GM12872 (cell line): ENCODE measurements around the gene ZNF710.

Experiments used
- TF ChIP-seq, protein P1 (sequence below): IDR thresholded peaks from 3 replicates; pipeline ENCODE4 v1.5.1; 2011; ENCODE audit warnings: low read depth, mild to moderate bottlenecking, low read length, moderate library complexity; ENCODE audit not compliant: insufficient read depth

The ZNF710 gene

DNA sequence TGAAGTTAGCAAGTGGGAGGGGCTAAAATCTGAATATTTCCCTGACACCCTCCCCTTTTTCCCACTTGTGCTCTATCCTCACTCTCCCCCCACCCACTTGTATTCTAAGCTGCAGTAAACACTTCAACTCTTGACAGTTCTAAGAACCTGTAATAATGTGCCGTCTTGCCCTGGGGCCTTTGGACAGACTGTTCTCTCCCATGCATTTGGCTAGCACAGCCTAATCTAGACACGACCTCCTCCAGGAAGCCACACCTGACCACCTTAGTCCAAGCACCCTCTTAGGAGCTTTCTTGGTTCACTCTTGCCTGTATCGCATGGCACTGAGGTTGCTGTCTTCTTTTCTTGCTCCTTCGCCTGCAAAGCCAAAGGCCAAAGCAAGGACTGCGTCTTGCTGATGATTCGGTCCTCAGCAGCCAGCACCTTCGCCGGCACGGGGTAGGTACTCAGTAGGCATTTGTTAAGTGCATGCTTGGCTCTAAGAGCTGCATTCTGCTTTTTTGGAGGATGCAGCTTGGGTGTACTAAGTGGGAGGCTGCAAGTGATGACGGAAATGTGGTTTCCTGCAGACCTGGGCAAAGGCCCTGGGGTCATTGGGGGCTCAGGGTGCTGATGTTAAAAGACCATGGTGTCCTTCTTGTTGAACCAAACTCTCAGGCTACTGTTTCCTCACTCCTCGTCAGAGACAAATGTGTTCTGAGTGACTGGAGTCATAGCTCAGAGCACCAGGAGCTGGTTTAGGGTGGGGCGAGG, 2.0 kb upstream of the ZNF710 start:
- TF ChIP-seq, protein P1, sequence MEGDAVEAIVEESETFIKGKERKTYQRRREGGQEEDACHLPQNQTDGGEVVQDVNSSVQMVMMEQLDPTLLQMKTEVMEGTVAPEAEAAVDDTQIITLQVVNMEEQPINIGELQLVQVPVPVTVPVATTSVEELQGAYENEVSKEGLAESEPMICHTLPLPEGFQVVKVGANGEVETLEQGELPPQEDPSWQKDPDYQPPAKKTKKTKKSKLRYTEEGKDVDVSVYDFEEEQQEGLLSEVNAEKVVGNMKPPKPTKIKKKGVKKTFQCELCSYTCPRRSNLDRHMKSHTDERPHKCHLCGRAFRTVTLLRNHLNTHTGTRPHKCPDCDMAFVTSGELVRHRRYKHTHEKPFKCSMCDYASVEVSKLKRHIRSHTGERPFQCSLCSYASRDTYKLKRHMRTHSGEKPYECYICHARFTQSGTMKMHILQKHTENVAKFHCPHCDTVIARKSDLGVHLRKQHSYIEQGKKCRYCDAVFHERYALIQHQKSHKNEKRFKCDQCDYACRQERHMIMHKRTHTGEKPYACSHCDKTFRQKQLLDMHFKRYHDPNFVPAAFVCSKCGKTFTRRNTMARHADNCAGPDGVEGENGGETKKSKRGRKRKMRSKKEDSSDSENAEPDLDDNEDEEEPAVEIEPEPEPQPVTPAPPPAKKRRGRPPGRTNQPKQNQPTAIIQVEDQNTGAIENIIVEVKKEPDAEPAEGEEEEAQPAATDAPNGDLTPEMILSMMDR: no peak

DNA sequence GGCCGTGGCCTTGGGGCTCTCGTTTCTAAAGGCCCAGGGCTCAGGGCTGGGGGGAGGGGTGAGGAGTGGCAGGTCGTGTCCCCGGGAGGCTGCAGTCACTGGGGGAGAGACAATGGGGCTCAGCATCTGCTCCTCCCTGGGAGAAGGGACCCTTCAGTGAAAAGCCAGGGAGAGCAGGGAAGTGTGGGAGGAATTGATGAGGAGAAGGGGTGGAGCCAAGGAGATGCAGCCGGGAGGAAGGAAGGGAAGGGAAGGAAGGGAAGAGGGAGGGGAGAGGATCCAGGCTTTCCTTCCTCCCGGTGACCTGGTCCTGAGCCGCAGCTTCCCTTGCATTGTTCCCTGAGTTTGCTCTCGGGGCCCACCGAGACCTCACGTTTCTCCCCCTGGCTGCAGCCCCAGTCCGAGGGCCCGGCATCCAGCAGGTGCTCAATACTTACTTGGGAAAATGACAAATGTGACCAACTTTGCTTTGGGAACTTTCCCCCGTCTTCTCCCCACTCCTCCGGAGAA, 1.4 kb upstream of the ZNF710 start:
- TF ChIP-seq, protein P1: no peak

DNA sequence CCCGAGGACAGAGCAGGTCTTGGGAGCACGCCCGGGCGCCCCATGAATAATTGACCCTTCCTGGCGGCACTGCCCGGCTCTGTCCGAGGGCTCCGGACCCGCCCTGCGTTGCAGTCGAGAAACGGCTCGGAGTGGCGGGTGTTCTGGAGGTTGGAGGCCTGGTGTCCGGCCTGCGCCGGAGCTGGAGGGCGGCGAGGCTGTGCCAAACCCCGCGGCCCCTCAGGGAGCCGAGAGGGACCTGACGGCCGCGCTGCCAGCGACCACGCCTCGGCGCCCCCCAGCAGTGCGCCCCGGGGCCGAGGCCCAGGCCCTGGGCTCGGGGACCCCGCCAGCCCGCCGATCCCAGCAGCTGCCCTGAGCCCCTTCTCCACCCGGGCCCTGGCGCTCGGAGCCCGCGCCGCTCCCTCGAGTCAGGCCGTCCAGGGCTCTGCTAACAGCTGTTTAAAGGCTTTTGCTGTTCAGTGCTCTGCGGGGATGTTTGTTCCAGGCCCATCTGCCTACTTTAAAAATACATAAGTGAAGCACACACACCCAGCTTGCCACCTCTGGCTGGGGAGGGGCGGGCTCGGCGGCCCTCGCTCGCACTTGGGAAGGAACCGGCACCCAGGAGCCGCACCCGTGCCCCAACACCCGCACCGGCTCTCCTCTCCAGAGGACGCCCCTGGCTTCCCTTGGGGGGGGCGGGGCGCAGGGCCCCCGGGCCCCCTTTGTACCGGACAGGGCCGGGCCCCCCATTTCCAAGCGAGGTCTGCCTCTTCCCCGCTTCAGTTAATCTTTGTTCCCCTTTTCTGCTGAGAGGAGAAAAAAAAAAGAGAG, 730 bp upstream of the ZNF710 start:
- TF ChIP-seq, protein P1: no peak

DNA sequence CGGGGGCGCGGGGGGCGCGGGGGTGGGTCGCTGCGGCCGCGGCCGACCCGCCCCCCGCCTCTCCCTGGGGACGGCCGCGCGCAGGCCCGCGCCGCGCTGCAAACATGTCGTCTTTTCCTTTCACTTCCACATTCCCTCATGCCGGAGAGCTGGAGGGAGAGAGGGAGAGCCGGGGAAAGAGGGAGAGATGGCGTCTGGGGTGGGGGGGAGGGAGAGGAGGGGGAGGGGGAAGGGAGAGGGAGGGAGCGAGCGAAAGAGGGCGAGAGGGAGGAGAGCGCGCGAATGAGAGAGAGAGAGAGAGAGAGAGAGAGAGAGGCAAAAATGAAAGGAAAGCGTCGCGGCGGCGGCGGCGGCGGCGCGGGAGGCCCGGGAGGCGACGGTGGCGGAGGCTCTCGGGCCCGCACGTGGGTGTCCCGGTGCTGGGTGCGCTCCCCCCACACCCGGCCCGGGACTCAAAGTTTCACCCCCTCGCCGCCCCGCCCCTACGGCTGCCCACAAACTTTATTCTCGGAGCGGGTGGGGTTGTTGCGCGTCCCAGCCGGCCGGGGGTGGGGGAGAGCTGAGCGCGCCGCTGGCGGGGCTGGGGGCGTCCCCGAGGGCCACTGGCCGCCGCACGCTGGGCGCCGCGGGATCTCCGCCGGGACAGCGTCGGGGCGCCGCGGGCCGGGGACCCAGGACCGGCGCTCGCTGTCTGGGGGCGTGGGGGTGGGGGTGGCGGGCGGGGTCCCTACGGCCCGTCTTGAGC, 731 bp downstream of the ZNF710 start:
- TF ChIP-seq, protein P1: no peak

DNA sequence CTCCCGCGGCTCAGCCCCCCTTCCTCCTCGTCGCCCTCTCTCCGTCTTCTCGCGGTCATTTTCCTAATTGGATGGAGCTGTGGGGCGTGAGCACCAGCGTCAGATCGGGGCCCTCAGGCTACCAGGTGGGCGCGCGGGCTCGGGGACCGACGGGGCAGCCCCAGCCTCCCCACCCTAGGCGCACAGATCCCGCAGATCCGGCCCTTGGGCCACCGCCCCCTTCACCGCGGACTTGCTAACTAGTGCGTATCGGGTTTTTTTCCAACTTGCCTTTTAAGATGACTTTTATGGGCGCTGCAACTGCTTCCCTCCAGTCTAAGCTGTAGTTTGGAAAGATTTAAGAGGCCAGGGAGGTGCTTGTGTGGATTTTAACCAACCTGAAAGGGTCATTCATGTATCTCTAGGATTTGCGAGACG, 1.3 kb downstream of the ZNF710 start:
- TF ChIP-seq, protein P1: no peak

DNA sequence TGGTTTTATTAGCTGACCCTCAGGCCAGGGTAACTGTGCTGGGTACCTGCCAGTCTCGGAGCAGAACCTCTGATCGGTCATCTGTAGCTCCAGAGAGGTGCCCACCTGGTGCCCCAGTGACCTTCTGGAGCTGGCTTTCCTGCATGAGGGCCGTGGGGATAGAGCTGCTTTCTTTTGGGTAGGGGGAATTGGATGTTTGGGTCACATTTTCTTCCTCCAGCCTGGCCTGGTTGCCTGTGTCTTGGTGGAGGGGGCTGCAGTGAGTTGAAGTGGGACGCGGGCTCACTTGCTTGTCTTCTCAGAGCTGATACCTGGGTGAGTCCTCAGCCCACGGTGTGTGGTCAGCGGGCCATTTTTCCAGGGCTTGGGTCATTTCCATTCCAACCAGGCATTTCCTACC, 2.6 kb downstream of the ZNF710 start:
- TF ChIP-seq, protein P1: no peak

DNA sequence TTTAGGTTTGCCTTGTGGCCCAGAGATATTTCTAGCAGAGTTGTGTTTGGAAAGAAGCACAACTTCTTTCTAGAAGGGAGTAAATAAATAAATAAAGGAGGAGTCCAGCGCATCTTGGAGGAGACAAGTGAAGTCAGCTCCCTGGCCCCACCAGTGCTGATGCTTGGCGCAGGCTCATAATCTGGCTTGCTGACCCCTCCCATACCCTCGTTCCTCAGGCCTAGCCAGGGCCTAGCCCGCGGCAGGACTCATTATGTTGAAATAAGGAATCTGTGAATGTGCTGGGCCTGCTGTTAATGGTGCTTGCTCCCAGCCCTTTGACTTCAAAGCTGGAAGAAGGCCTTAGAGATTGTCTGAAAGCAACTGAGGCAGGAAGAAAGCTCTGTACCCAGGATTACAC, 3.1 kb downstream of the ZNF710 start:
- TF ChIP-seq, protein P1: no peak
